ENCODE data around the gene SREBF1.

- TF ChIP-seq CTCF (conservative IDR thresholded peaks at IDR 0.05) (no peak), EZH2 (IDR thresholded peaks at IDR 0.05; ENCODE audit: low read depth) (no peak)
Observed at GRCh38 chr17:17771498-17772201, 65.1 kb downstream of the SREBF1 start.
